CD14-positive monocyte (primary cell): Measurements from ENCODE around the gene SPTBN5. TPM values are rescaled to one million over a fixed set of nuclear protein-coding genes. Genes with fewer than 3 reads are reported as not detected.

Experiments used
- DNase-seq, 3 donors: peaks; one replicate each; pipeline ENCODE4 v3.0.0-alpha.2; 2011 to 2022
- H2AFZ ChIP-seq: 2 replicates; pipeline ENCODE4 v1.6.0; 2012; ENCODE audit warnings: mild to moderate bottlenecking, low read depth, low read length, inconsistent platforms; ENCODE audit not compliant: insufficient read depth, poor library complexity, severe bottlenecking
- H3K27ac ChIP-seq, 2 donors: 1 replicate in 1 of 2; 2 replicates in 1 of 2; pipeline ENCODE4 v1.5.1; 2012 to 2013; ENCODE audit warnings: low read length in 2 of 2, control low read depth in 1 of 2, inconsistent platforms in 1 of 2, low read depth in 1 of 2, mild to moderate bottlenecking in 1 of 2
- H3K27me3 ChIP-seq, 2 donors: one replicate each; pipeline versions ENCODE4 v1.6.0 to v1.6.1; 2011 to 2013; ENCODE audit warnings: low read length in 2 of 2; ENCODE audit not compliant: control insufficient read depth in 2 of 2, insufficient read depth in 2 of 2
- H3K36me3 ChIP-seq, 2 donors: replicated peaks in 1 of 2; 1 replicate in 1 of 2; 2 replicates in 1 of 2; pipeline versions ENCODE4 v1.5.1 to v1.6.1; 2012 to 2013; ENCODE audit warnings: low read length in 2 of 2, control low read depth in 1 of 2, inconsistent platforms in 1 of 2, mild to moderate bottlenecking in 1 of 2; ENCODE audit not compliant: insufficient read depth in 2 of 2, control insufficient read depth in 1 of 2
- H3K4me1 ChIP-seq, 2 donors: 1 replicate in 1 of 2; 2 replicates in 1 of 2; pipeline versions ENCODE4 v1.5.1 to v1.6.1; 2012 to 2013; ENCODE audit warnings: low read length in 2 of 2, control low read depth in 1 of 2, inconsistent platforms in 1 of 2, mild to moderate bottlenecking in 1 of 2, moderate library complexity in 1 of 2; ENCODE audit not compliant: insufficient read depth in 2 of 2, control insufficient read depth in 1 of 2
- H3K4me2 ChIP-seq: replicated peaks from 2 replicates; pipeline ENCODE3; 2012; ENCODE audit warnings: low read length, moderate library complexity, mild to moderate bottlenecking; ENCODE audit not compliant: poor library complexity, severe bottlenecking; ENCODE audit errors: extremely low read depth
- H3K4me3 ChIP-seq, 3 experiments: fragments of 200-600 bp in 1 of 3; sonication (generic) in 1 of 3; replicated peaks in 1 of 3; 1 replicate in 2 of 3; 2 replicates in 1 of 3; pipeline ENCODE4 v1.5.1; 2011 to 2013; ENCODE audit warnings: low read length in 3 of 3, mild to moderate bottlenecking in 3 of 3, control low read depth in 2 of 3, low read depth in 2 of 3, inconsistent platforms in 1 of 3, moderate library complexity in 1 of 3
- H3K79me2 ChIP-seq: 2 replicates; pipeline ENCODE4 v1.6.0; 2012; ENCODE audit warnings: mild to moderate bottlenecking, control low read depth, inconsistent platforms, low read length, moderate library complexity; ENCODE audit not compliant: insufficient read depth
- H3K9ac ChIP-seq: 2 replicates; pipeline ENCODE4 v1.6.0; 2017; ENCODE audit warnings: low read length, mild to moderate bottlenecking; ENCODE audit not compliant: insufficient read depth, poor library complexity, severe bottlenecking
- H3K9me3 ChIP-seq, 2 donors: replicated peaks in 1 of 2; 1 replicate in 1 of 2; 2 replicates in 1 of 2; pipeline versions ENCODE4 v1.5.1 to v1.6.1; 2012 to 2013; ENCODE audit warnings: low read length in 2 of 2, control low read depth in 1 of 2; ENCODE audit not compliant: control insufficient read depth in 1 of 2, insufficient read depth in 1 of 2
- H4K20me1 ChIP-seq: 2 replicates; pipeline ENCODE4 v1.6.0; 2012; ENCODE audit warnings: mild to moderate bottlenecking, low read length, control low read depth, moderate library complexity; ENCODE audit not compliant: insufficient read depth
- H3K27ac Mint-ChIP-seq, 7 donors: one replicate each; pipeline ENCODE4 v1.8.0; 2020; ENCODE audit warnings: mild to moderate bottlenecking in 7 of 7, mixed read lengths in 7 of 7, moderate library complexity in 6 of 7, inconsistent platforms in 2 of 7
- H3K27me3 Mint-ChIP-seq, 3 donors: one replicate each; pipeline ENCODE4 v1.8.0; 2021 to 2022; ENCODE audit warnings: low read depth in 3 of 3, mild to moderate bottlenecking in 3 of 3, mixed read lengths in 3 of 3, moderate library complexity in 3 of 3, inconsistent platforms in 1 of 3
- H3K36me3 Mint-ChIP-seq, 2 donors: one replicate each; pipeline ENCODE4 v1.8.0; 2020; ENCODE audit warnings: mixed read lengths in 2 of 2, inconsistent platforms in 1 of 2, mild to moderate bottlenecking in 1 of 2
- H3K4me1 Mint-ChIP-seq: one replicate; pipeline ENCODE4 v1.8.0; 2020; ENCODE audit warnings: mild to moderate bottlenecking, mixed read lengths
- H3K4me3 Mint-ChIP-seq, 2 donors: one replicate each; pipeline ENCODE4 v1.8.0; 2020; ENCODE audit warnings: mild to moderate bottlenecking in 2 of 2, mixed read lengths in 2 of 2, moderate library complexity in 1 of 2
- H3K9me3 Mint-ChIP-seq, 7 donors: one replicate each; pipeline ENCODE4 v1.8.0; 2020 to 2022; ENCODE audit warnings: mixed read lengths in 7 of 7, mild to moderate bottlenecking in 6 of 7, moderate library complexity in 6 of 7, inconsistent platforms in 2 of 7
- CTCF ChIP-seq: fragments of 200-600 bp; IDR thresholded peaks from one replicate; pipeline ENCODE4 v1.8.0; 2022; ENCODE audit warnings: antibody characterized with exemption, mild to moderate bottlenecking
- WGBS: methylation state at CpG from one replicate; pipeline ENCODE4 v1.1.5; 2013; ENCODE audit warnings: missing lambda C conversion rate; ENCODE audit not compliant: insufficient coverage; 5-methylcytosine and 5-hydroxymethylcytosine counted together
- intact Hi-C, 2 donors: fragments of 100-400 bp; cut with micrococcal nuclease; formaldehyde crosslinking; loops; one replicate each; pipeline versions ENCODE4 v1.15.0 to v1.15.1; 2023
- polyA plus RNA-seq, 3 donors: library from polyadenylated mRNA; depleted of rRNA in 1 of 3; unstranded in 2 of 3; stranded (reverse) in 1 of 3; fragments of 300-500 nt in 2 of 3; fragments of >200 nt in 1 of 3; fragmentation: Illumina TruSeq in 2 of 3; gene quantifications; 1 replicate in 2 of 3; 2 replicates in 1 of 3; pipeline ENCODE4 v1.2.3, GENCODE V29; 2012 to 2021

SPTBN5 gene
- polyA plus RNA-seq, 3 donors: 0.29 TPM; not detected in 2

GRCh38 chr15:41927536-41927935, 33.7 kb upstream of the SPTBN5 start:
- DNase-seq: peak in 2 of 3 donors; percentile 23 to 82
- H3K9me3 ChIP-seq: no peaks in the 10 kb centered on the region
- peaks cover 13 to 39% of the 10 kb centered on the region in 2 donors for H3K36me3 ChIP-seq
- no peak overlapping the region for H2AFZ ChIP-seq
- peaks cover 47% of the 10 kb centered on the region for H3K79me2 ChIP-seq
- no peaks in the 10 kb centered on the region for H3K9me3 Mint-ChIP-seq
- TF ChIP-seq CTCF: no peak
- H3K4me3 ChIP-seq: no peak overlapping the region
- no CpG with 5 or more reads among the region's 3 CpGs for WGBS
- H3K27me3 Mint-ChIP-seq: no peaks in the 10 kb centered on the region
- no peaks in the 10 kb centered on the region for H4K20me1 ChIP-seq
- H3K4me1 Mint-ChIP-seq: peaks cover 69% of the 10 kb centered on the region
- H3K4me1 ChIP-seq: peaks cover 62 to 73% of the 10 kb centered on the region in 2 donors
- peak overlapping the region in 1 of 2 donors; percentile 11 for H3K4me3 Mint-ChIP-seq
- peak overlapping the region in 1 of 2 donors; percentile 78 for H3K27ac ChIP-seq
- intact Hi-C loops: loop anchor here in 1 of 2 donors (10.0 kb wide), 1 partner anchor 1993 kb away; the partner anchor contains the start of gene EIF2AK4
- H3K27ac Mint-ChIP-seq: peak overlapping the region; percentile 74 to 96 (median 92)
- H3K36me3 Mint-ChIP-seq: peaks cover 43 to 46% of the 10 kb centered on the region in 2 donors
- no peaks in the 10 kb centered on the region for H3K27me3 ChIP-seq
- no peak overlapping the region for H3K4me2 ChIP-seq
- no peak overlapping the region for H3K9ac ChIP-seq

- 52% methylated on average over 6 of the region's 10 CpGs for WGBS
- DNase-seq: peak in 2 of 3 donors; percentile 28 to 59
- H4K20me1 ChIP-seq: no peaks in the 10 kb centered on the region
- peaks cover 39% of the 10 kb centered on the region for H3K79me2 ChIP-seq
- no peak overlapping the region for H3K9ac ChIP-seq
- Mint-ChIP-seq H3K27me3 (peaks cover 0 to 1% (median 0%) of the 10 kb centered on the region in 3 donors), H3K27ac (peak overlapping the region; percentile 58 to 96 (median 92)), H3K4me3 (peak overlapping the region; percentile 26 to 39), H3K36me3 (peaks cover 46 to 47% of the 10 kb centered on the region in 2 donors), H3K4me1 (peaks cover 77% of the 10 kb centered on the region), H3K9me3 (no peaks in the 10 kb centered on the region)
- intact Hi-C loops: loop anchor here in 1 of 2 donors (10.0 kb wide), 1 partner anchor 1992 kb away; the partner anchor contains the start of gene EIF2AK4
- H3K9me3 ChIP-seq: no peaks in the 10 kb centered on the region
- H3K27me3 ChIP-seq: no peaks in the 10 kb centered on the region
- peaks cover 63 to 66% of the 10 kb centered on the region in 2 donors for H3K4me1 ChIP-seq
- H3K4me2 ChIP-seq: peak overlapping the region; percentile 41
- H3K27ac ChIP-seq: peak overlapping the region; percentile 51 to 78
- no peak overlapping the region for H2AFZ ChIP-seq
- H3K4me3 ChIP-seq: peak overlapping the region in 1 of 3 experiments; percentile 26
- H3K36me3 ChIP-seq: peaks cover 17 to 44% of the 10 kb centered on the region in 2 donors
- no peak for TF ChIP-seq CTCF
These were observed 32.6 kb upstream of the SPTBN5 start for GRCh38 chr15:41926185-41927056.
